Measurements from ENCODE around the gene LZTS3. TPM values are rescaled to one million over a fixed set of nuclear protein-coding genes. Genes with fewer than 3 reads are reported as not detected.
"Not testable (repeated sequence)": the region's sequence is repeated elsewhere in the genome, so short reads cannot be mapped to it uniquely, and the experiment has no call there.

Gene LZTS3
- total RNA-seq, 3 donors from 2014 or later (not counting 1 experiment from before 2014, with no cell fraction given), result 3.1 to 4.6 (median 3.3) TPM

DNA sequence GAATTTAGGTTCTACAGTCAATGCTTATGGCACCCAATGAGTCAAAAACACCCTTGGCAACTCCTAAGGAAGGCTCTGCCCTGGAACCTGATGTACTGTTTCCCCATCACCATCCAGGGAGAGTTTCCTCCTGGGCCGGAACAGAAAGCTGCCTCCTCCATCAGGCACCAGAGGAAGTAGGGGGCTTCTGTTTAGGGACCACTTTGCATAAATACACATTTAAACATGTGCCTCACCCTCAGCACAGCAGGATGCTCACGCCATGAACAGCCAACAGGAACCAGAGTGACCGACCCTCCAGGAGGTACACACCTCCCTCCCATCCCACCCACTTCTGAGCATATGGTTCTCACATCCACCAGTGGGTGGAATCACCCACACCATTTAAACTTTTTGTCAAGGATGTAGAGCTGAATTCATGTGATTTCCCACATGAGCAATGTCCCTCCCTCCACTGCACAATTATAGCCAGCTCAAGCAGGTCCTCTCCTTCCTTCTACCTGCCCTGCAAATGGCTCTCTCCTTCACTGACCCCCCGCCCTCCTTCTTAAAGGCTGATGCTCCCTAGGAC, 16.3 kb upstream of the LZTS3 start:
- H3K27ac Mint-ChIP-seq, result peak overlapping the region; percentile 3 to 23
- DNase-seq (no peak), ATAC-seq (no peak)
- H3K27me3 Mint-ChIP-seq (ENCODE audit: low read depth in 2 of 2), result no peaks in the 10 kb centered on the region
- 91% methylated on average over 3 of the region's 4 CpGs for WGBS (ENCODE audit: insufficient coverage)
- no peaks in the 10 kb centered on the region for H3K9me3 Mint-ChIP-seq
- no peak overlapping the region for H3K4me3 ChIP-seq (ENCODE audit: low read length)
- no peaks in the 10 kb centered on the region for H3K36me3 Mint-ChIP-seq
- TF ChIP-seq, protein P1, sequence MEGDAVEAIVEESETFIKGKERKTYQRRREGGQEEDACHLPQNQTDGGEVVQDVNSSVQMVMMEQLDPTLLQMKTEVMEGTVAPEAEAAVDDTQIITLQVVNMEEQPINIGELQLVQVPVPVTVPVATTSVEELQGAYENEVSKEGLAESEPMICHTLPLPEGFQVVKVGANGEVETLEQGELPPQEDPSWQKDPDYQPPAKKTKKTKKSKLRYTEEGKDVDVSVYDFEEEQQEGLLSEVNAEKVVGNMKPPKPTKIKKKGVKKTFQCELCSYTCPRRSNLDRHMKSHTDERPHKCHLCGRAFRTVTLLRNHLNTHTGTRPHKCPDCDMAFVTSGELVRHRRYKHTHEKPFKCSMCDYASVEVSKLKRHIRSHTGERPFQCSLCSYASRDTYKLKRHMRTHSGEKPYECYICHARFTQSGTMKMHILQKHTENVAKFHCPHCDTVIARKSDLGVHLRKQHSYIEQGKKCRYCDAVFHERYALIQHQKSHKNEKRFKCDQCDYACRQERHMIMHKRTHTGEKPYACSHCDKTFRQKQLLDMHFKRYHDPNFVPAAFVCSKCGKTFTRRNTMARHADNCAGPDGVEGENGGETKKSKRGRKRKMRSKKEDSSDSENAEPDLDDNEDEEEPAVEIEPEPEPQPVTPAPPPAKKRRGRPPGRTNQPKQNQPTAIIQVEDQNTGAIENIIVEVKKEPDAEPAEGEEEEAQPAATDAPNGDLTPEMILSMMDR (IDR thresholded peaks at IDR 0.05), result no peak
- no peak overlapping the region for H3K27ac ChIP-seq (ENCODE audit: low read length)
- H3K27me3 ChIP-seq (ENCODE audit: control insufficient read depth, insufficient read depth, low read length), result no peaks in the 10 kb centered on the region
- H3K4me1 ChIP-seq (ENCODE audit: control insufficient read depth, insufficient read depth, low read length), result no peaks in the 10 kb centered on the region
- H3K4me1 Mint-ChIP-seq, result no peaks in the 10 kb centered on the region
- H3K4me3 Mint-ChIP-seq, result no peak overlapping the region
- peaks cover 51% of the 10 kb centered on the region for H3K36me3 ChIP-seq (ENCODE audit: control insufficient read depth, insufficient read depth, low read length)
- intact Hi-C loops (cut with micrococcal nuclease), result no loop called here
- no peaks in the 10 kb centered on the region for H3K9me3 ChIP-seq (ENCODE audit: control insufficient read depth, insufficient read depth, low read length)

DNA sequence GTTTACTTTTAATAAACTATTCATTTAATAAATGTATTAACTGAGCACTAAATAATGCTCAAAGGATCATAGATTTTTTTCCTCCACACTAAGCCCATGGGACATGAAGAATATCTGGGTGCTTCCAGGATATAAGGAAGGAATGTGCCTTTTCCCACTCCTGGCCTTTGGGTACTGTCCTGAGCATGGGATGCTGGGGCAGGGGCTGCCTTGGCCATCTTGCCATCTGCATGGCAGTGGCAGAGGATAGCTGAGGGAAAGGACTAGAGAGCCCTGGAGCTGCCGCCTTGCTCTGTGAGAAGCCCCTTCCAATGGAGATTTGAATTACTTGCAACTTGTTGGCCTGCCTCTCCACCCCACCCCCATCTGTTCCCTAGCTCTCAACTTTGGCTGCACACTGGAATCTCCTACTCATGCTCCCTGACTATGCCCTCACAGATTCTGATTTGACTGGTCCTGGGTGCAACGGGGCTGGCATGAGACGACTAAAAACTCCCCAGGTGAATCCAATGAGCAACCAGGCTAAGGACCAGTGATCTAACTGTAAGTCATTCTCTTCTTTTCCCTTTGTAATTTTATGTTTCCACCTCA, 15.6 kb upstream of the LZTS3 start:
- H3K9me3 Mint-ChIP-seq, result no peaks in the 10 kb centered on the region
- no peak overlapping the region for H3K4me3 Mint-ChIP-seq
- ATAC-seq (no peak), DNase-seq (no peak)
- H3K36me3 Mint-ChIP-seq, result no peaks in the 10 kb centered on the region
- WGBS (ENCODE audit: insufficient coverage), result 96% methylated on average over 3 of the region's 3 CpGs
- Histone ChIP-seq H3K4me1 (ENCODE audit: control insufficient read depth, insufficient read depth, low read length) (no peaks in the 10 kb centered on the region), H3K9me3 (ENCODE audit: control insufficient read depth, insufficient read depth, low read length) (no peaks in the 10 kb centered on the region), H3K4me3 (ENCODE audit: low read length) (no peak overlapping the region), H3K27ac (ENCODE audit: low read length) (no peak overlapping the region), H3K27me3 (ENCODE audit: control insufficient read depth, insufficient read depth, low read length) (no peaks in the 10 kb centered on the region), H3K36me3 (ENCODE audit: control insufficient read depth, insufficient read depth, low read length) (peaks cover 43% of the 10 kb centered on the region)
- H3K27ac Mint-ChIP-seq, result peak overlapping the region; percentile 3 to 23
- no peaks in the 10 kb centered on the region for H3K27me3 Mint-ChIP-seq (ENCODE audit: low read depth in 2 of 2)
- no peaks in the 10 kb centered on the region for H3K4me1 Mint-ChIP-seq
- intact Hi-C loops (cut with micrococcal nuclease), result no loop called here
- TF ChIP-seq, protein P1 (IDR thresholded peaks at IDR 0.05), result no peak

DNA sequence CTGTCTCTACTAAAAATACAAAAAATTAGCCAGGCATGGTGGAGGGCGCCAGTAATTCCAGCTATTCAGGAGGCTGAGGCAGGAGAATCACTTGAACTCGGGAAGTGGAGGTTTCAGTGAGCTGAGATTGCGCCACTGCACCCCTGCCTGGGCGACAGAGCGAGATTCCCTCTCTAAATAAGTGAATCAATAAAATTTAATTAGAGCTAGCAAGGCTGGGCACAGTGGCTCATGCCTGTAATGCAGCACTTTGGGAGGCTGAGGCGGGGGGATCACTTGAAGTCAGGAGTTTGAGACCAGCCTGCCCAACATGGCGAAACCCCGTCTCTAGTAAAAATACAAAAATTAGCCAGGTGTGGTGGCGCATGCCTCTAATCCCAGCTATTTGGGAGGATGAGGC, 14.5 kb upstream of the LZTS3 start:
- peaks cover 36% of the 10 kb centered on the region for H3K36me3 ChIP-seq (ENCODE audit: control insufficient read depth, insufficient read depth, low read length)
- H3K9me3 Mint-ChIP-seq; intact Hi-C loops (cut with micrococcal nuclease); H3K9me3 ChIP-seq (ENCODE audit: control insufficient read depth, insufficient read depth, low read length); H3K27me3 Mint-ChIP-seq (ENCODE audit: low read depth in 2 of 2); DNase-seq; H3K36me3 Mint-ChIP-seq; H3K27ac ChIP-seq (ENCODE audit: low read length); H3K4me1 Mint-ChIP-seq; H3K27me3 ChIP-seq (ENCODE audit: control insufficient read depth, insufficient read depth, low read length); H3K4me1 ChIP-seq (ENCODE audit: control insufficient read depth, insufficient read depth, low read length); ATAC-seq; H3K4me3 ChIP-seq (ENCODE audit: low read length); H3K4me3 Mint-ChIP-seq; H3K27ac Mint-ChIP-seq: not testable (repeated sequence)
- WGBS (ENCODE audit: insufficient coverage), result 97% methylated on average over 9 of the region's 9 CpGs

DNA sequence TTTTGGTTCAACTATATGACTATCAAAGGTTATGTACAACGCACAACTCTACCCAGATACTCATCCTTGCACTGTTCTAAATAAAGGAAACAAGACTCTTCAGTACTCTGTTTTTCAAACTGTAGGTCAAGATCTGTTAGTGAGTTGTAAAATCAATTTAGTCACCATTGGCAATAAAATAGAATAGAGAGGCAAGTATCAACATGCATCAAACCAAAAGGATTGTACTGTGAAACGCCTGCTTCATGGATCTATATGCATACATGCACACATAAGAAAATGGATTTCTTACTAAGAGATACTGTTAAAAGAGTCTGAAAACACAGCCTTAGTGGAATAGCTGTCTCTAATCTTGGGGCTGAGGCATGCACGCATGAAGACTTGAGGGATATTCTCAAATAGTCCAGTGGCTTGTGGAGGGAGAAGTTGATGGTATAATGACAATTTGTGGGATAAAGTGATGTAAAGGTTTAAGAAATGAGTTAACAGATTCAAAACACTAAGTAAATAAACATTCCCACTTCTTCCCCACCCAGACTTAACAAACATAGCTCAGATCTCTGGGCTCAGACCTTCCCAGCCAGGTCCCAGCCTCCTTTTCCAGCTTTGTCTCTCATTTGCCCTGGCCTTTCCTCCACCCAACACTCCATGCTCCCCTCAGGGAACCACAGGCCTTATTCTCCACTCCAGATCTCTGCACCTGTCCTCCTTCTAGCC, 10.7 kb upstream of the LZTS3 start:
- H3K27ac Mint-ChIP-seq, result no peak overlapping the region

DNA sequence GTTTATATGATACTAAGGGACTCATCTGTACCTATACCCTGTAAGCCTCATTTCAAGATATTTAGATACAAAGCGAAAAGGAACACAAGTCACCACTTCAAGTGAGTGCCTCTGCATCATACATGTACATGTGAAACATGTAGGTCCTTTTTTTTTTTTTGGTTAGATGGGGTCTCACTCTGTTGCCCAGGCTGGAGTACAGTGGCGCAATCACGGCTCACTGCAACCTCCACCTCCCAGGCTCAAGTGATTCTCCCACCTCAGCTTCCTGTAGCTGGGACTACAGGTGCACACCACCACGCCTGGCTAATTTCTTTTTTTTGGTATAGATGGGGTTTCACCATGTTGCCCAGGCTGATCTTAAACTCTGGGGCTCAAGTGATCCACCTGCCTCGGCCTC, 9.1 kb upstream of the LZTS3 start:
- H3K4me3 ChIP-seq (ENCODE audit: low read length); H3K9me3 Mint-ChIP-seq; H3K9me3 ChIP-seq (ENCODE audit: control insufficient read depth, insufficient read depth, low read length); H3K4me1 Mint-ChIP-seq; H3K4me1 ChIP-seq (ENCODE audit: control insufficient read depth, insufficient read depth, low read length); H3K27me3 Mint-ChIP-seq (ENCODE audit: low read depth in 2 of 2); intact Hi-C loops (cut with micrococcal nuclease); H3K36me3 Mint-ChIP-seq; ATAC-seq; H3K27me3 ChIP-seq (ENCODE audit: control insufficient read depth, insufficient read depth, low read length); H3K36me3 ChIP-seq (ENCODE audit: control insufficient read depth, insufficient read depth, low read length); DNase-seq; H3K27ac ChIP-seq (ENCODE audit: low read length); H3K27ac Mint-ChIP-seq; H3K4me3 Mint-ChIP-seq: not testable (repeated sequence)
- 95% methylated on average over 5 of the region's 5 CpGs for WGBS (ENCODE audit: insufficient coverage)

More for the DNA sequence above, 10.7 kb upstream of the LZTS3 start:
- Histone ChIP-seq H3K4me1 (ENCODE audit: control insufficient read depth, insufficient read depth, low read length) (no peaks in the 10 kb centered on the region), H3K4me3 (ENCODE audit: low read length) (no peak overlapping the region), H3K9me3 (ENCODE audit: control insufficient read depth, insufficient read depth, low read length) (no peaks in the 10 kb centered on the region), H3K27ac (ENCODE audit: low read length) (no peak overlapping the region), H3K27me3 (ENCODE audit: control insufficient read depth, insufficient read depth, low read length) (no peaks in the 10 kb centered on the region), H3K36me3 (ENCODE audit: control insufficient read depth, insufficient read depth, low read length) (no peaks in the 10 kb centered on the region)
- no peaks in the 10 kb centered on the region for H3K36me3 Mint-ChIP-seq
- intact Hi-C loops (cut with micrococcal nuclease), result no loop called here
- H3K4me1 Mint-ChIP-seq, result no peaks in the 10 kb centered on the region
- DNase-seq, result no peak
- WGBS (ENCODE audit: insufficient coverage), result 97% methylated on average over 2 of the region's 3 CpGs
- H3K9me3 Mint-ChIP-seq, result no peaks in the 10 kb centered on the region
- TF ChIP-seq, protein P1 (IDR thresholded peaks at IDR 0.05), result no peak
- H3K4me3 Mint-ChIP-seq, result no peak overlapping the region
- no peaks in the 10 kb centered on the region for H3K27me3 Mint-ChIP-seq (ENCODE audit: low read depth in 2 of 2)
- no peak for ATAC-seq
